Smooth muscle cell (in vitro differentiated cells): Measurements from ENCODE around the gene BCAP31. TPM values are rescaled to one million over a fixed set of nuclear protein-coding genes. Genes with fewer than 3 reads are reported as not detected.

Source experiments
- DNase-seq: peaks from one replicate; lab custom pipeline; 2025; ENCODE audit not compliant: unreplicated experiment; lab: John Stamatoyannopoulos, UW
- H2AFZ ChIP-seq: fragments of 200-600 bp; sonication (generic); 2 replicates; pipeline ENCODE4 v1.6.0; 2016; ENCODE audit warnings: antibody characterized with exemption, low read depth, mild to moderate bottlenecking
- H3F3A ChIP-seq: fragments of 200-600 bp; sonication (generic); 2 replicates; pipeline ENCODE4 v1.6.0; 2017; ENCODE audit warnings: antibody characterized with exemption, low read depth
- H3K27ac ChIP-seq: fragments of 200-600 bp; sonication (generic); 2 replicates; pipeline ENCODE4 v1.5.1; 2016; ENCODE audit warnings: low read depth, mild to moderate bottlenecking
- H3K27me3 ChIP-seq: fragments of 200-600 bp; sonication (generic); 2 replicates; pipeline ENCODE4 v1.6.1; 2016; ENCODE audit warnings: low read depth, mild to moderate bottlenecking
- H3K36me3 ChIP-seq: fragments of 200-600 bp; sonication (generic); 2 replicates; pipeline ENCODE4 v1.5.1; 2016; ENCODE audit warnings: low read depth
- H3K4me1 ChIP-seq: fragments of 200-600 bp; sonication (generic); 2 replicates; pipeline ENCODE4 v1.5.1; 2016; ENCODE audit warnings: low read depth
- H3K4me2 ChIP-seq: fragments of 200-600 bp; sonication (generic); 2 replicates; pipeline ENCODE4 v1.6.0; 2016; ENCODE audit warnings: mild to moderate bottlenecking
- H3K4me3 ChIP-seq: fragments of 200-600 bp; sonication (generic); 2 replicates; pipeline ENCODE4 v1.5.1; 2016; ENCODE audit warnings: mild to moderate bottlenecking
- H3K79me2 ChIP-seq: fragments of 200-600 bp; sonication (generic); 2 replicates; pipeline ENCODE4 v1.6.0; 2016; ENCODE audit warnings: low read depth, mild to moderate bottlenecking
- H3K9ac ChIP-seq: fragments of 200-600 bp; sonication (generic); 2 replicates; pipeline ENCODE4 v1.6.0; 2016; ENCODE audit warnings: low read depth
- H3K9me3 ChIP-seq: fragments of 200-600 bp; sonication (generic); replicated peaks from 2 replicates; pipeline ENCODE4 v1.5.1; 2016; ENCODE audit warnings: low read depth
- H4K20me1 ChIP-seq: fragments of 200-600 bp; sonication (generic); 2 replicates; pipeline ENCODE4 v1.6.0; 2016; ENCODE audit warnings: low read depth
- WGBS: methylation state at CpG from one replicate; pipeline ENCODE4 v1.1.7; 2016; ENCODE audit warnings: low lambda C conversion rate; 5-methylcytosine and 5-hydroxymethylcytosine counted together
- polyA plus RNA-seq: library from polyadenylated mRNA; unstranded; fragments of >200 nt; fragmentation: Nextera tagmentation; extraction: Ambion mirVana; gene quantifications from 2 replicates; pipeline ENCODE4 v1.2.1, GENCODE V29; 2016
- total RNA-seq: library from RNA; depleted of rRNA; stranded (reverse); fragments of >200 nt; gene quantifications from 2 replicates; pipeline ENCODE4 v1.2.3, GENCODE V29; 2014
- TF ChIP-seq, protein P1 (sequence below): fragments of 200-600 bp; sonication (generic); IDR thresholded peaks from 2 replicates; pipeline ENCODE4 v1.5.1; 2017; ENCODE audit warnings: borderline replicate concordance, mild to moderate bottlenecking, antibody characterized with exemption; ENCODE audit not compliant: insufficient read depth, poor library complexity, severe bottlenecking

Gene BCAP31
- total and polyA plus RNA-seq, 2 experiments from 2014 or later, result 139 to 207 TPM

DNA sequence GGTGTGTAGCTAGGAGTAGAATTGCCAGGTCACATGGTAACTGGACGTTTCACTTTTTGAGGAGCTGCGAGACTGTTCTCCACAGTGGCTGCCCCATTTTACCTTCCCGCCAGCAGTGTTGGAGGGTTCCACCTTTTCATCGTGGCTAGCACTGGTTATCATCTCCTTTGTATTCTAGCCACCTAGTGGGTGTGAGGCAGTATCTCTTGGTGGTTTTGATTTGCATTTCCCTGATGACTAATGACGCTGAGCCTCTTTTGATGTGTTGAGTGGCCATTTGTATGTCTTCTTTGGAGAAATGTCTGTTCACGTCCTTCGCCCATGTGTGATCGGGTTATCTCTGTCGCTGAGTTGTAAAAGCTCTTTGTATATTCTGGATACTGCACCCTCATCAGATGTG is 11.1 kb upstream of the BCAP31 start:
- Histone ChIP-seq H3K4me1 (no peaks in the 10 kb centered on the region), H4K20me1 (no peaks in the 10 kb centered on the region), H3K9ac (no peak overlapping the region), H3K79me2 (no peaks in the 10 kb centered on the region), H3K27ac (no peak overlapping the region), H3K9me3 (no peaks in the 10 kb centered on the region), H2AFZ (no peak overlapping the region), H3K4me3 (no peak overlapping the region), H3K27me3 (no peaks in the 10 kb centered on the region), H3K36me3 (no peaks in the 10 kb centered on the region), H3F3A (no peaks in the 10 kb centered on the region), H3K4me2 (no peak overlapping the region)
- no peak for DNase-seq
- TF ChIP-seq, protein P1, sequence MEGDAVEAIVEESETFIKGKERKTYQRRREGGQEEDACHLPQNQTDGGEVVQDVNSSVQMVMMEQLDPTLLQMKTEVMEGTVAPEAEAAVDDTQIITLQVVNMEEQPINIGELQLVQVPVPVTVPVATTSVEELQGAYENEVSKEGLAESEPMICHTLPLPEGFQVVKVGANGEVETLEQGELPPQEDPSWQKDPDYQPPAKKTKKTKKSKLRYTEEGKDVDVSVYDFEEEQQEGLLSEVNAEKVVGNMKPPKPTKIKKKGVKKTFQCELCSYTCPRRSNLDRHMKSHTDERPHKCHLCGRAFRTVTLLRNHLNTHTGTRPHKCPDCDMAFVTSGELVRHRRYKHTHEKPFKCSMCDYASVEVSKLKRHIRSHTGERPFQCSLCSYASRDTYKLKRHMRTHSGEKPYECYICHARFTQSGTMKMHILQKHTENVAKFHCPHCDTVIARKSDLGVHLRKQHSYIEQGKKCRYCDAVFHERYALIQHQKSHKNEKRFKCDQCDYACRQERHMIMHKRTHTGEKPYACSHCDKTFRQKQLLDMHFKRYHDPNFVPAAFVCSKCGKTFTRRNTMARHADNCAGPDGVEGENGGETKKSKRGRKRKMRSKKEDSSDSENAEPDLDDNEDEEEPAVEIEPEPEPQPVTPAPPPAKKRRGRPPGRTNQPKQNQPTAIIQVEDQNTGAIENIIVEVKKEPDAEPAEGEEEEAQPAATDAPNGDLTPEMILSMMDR, result no peak
- 72% methylated on average over 9 of the region's 9 CpGs for WGBS

DNA sequence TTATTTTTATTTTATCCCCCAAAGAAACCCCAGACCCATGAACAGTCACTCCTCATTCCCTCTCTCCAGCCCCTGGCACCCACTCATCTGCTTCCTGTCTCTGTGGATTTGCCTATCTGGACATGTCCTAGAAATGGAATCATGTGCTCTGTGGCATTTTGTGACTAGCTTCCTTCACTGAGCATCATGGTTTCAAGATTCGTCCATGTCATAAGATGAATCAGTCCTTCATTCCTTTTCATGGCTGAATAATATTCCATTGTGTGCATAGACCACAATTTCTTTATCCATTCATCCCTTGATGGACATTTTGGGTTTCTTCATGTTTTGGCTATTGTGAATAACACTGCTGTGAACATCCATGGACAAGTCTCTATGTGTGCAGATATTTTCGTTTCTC is 10.7 kb upstream of the BCAP31 start:
- no peak overlapping the region for H3K27ac ChIP-seq
- H3F3A ChIP-seq, result no peaks in the 10 kb centered on the region
- TF ChIP-seq, protein P1, result no peak
- H3K79me2 ChIP-seq, result no peaks in the 10 kb centered on the region
- 79% methylated on average over 2 of the region's 2 CpGs for WGBS
- H3K36me3 ChIP-seq, result no peaks in the 10 kb centered on the region
- no peaks in the 10 kb centered on the region for H3K4me1 ChIP-seq
- no peak overlapping the region for H3K9ac ChIP-seq
- no peaks in the 10 kb centered on the region for H3K27me3 ChIP-seq
- DNase-seq, result no peak
- H2AFZ ChIP-seq, result no peak overlapping the region
- H4K20me1 ChIP-seq, result no peaks in the 10 kb centered on the region
- H3K4me2 ChIP-seq, result no peak overlapping the region
- H3K4me3 ChIP-seq, result no peak overlapping the region
- H3K9me3 ChIP-seq, result no peaks in the 10 kb centered on the region

DNA sequence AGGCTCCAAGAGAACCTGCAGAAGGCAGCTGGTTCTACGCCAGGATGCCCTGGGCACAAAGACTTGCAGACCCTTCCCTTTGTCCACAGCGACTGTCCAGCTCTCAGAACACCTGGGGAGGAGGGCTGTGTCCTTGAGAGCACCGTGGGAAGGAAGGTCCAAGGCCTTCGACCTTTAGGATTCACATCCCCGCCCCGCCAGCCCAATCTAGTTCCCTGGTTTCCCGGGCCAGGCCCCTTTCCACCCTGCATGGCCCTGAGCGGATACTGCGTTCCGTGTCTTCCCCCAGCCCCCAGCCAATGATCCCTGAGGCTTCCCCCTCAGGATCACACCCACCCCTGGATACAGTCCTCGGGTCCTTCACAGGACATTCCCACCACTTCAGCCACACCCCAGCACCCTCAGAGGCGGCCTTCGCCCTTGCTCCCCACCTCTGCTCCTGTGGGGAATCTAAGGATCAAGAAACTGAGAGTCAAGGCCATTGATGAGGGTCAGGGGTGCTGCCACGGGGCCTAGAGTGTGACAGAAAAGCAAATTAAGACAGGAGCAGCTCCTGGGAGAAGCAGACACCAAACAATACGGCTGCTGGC is 9.6 kb upstream of the BCAP31 start:
- Histone ChIP-seq H3K4me1 (no peaks in the 10 kb centered on the region), H3K4me3 (no peak overlapping the region), H3K4me2 (no peak overlapping the region), H3K27me3 (no peaks in the 10 kb centered on the region), H3K79me2 (no peaks in the 10 kb centered on the region), H3F3A (no peaks in the 10 kb centered on the region), H4K20me1 (no peaks in the 10 kb centered on the region), H3K9me3 (no peaks in the 10 kb centered on the region), H3K27ac (no peak overlapping the region), H3K9ac (no peak overlapping the region), H3K36me3 (no peaks in the 10 kb centered on the region), H2AFZ (no peak overlapping the region)
- TF ChIP-seq, protein P1, result no peak
- WGBS, result 78% methylated on average over 14 of the region's 15 CpGs
- DNase-seq, result no peak

DNA sequence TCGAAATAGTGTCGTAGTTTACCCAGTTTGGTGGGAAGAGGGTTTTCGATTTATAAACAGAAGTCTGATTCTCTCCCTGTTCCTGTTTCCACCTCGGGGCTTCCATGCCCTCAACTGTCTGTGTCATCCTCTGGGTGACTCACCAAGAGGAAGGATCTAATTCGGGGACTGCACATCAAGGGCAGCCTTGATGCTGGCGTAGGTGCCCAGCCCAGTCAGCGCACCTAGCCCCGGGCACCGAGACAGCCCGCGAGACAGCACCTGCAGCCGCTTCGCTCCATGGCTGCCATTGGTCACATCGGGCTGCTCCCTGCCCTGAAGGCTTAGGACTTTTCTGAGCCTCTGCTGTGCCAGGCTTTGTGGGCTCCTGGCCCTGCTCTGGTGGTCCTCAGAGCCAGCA is 8.2 kb upstream of the BCAP31 start:
- peaks cover 7% of the 10 kb centered on the region for H3K79me2 ChIP-seq
- no peaks in the 10 kb centered on the region for H3K4me1 ChIP-seq

More for the DNA sequence above, 8.2 kb upstream of the BCAP31 start:
- Histone ChIP-seq H3K4me2 (no peak overlapping the region), H3K27ac (no peak overlapping the region), H3K27me3 (no peaks in the 10 kb centered on the region), H4K20me1 (no peaks in the 10 kb centered on the region), H3K4me3 (no peak overlapping the region), H3K9me3 (no peaks in the 10 kb centered on the region), H3K9ac (no peak overlapping the region), H2AFZ (no peak overlapping the region), H3K36me3 (no peaks in the 10 kb centered on the region), H3F3A (no peaks in the 10 kb centered on the region)
- DNase-seq, result no peak
- TF ChIP-seq, protein P1, result no peak
- WGBS, result 85% methylated on average over 13 of the region's 14 CpGs
